Ovary (tissue), 3 donors: ENCODE measurements around the gene SLC28A2.

Source experiments
- CTCF ChIP-seq, 3 donors: fragments of 450-650 bp in 2 of 3; fragments of 200-600 bp in 1 of 3; IDR thresholded peaks; one replicate each; pipeline versions ENCODE4 v1.5.1 to v1.8.0; 2016 to 2022; ENCODE audit warnings: antibody characterized with exemption in 3 of 3, mild to moderate bottlenecking in 1 of 3
- POLR2A ChIP-seq: fragments of 450-650 bp; IDR thresholded peaks from one replicate; pipeline ENCODE4 v1.6.1; 2017; ENCODE audit warnings: antibody characterized with exemption, mild to moderate bottlenecking, moderate library complexity
- donor health status: DM: no; HTN: no; CAD: no.

- TF ChIP-seq CTCF (IDR thresholded peaks at IDR 0.05) (no peak), POLR2A (no peak)
Measured at GRCh38 chr15:45234562-45235235, 17.3 kb upstream of the SLC28A2 start.
